Activated T-cell treated with anti-CD3 and anti-CD28 coated beads for 4 hours (primary cell): ENCODE measurements around the gene KDM2A.

ENCODE experiments used
- DNase-seq: peaks from one replicate; pipeline ENCODE4 v3.0.0-alpha.2; 2020

Gene KDM2A

GRCh38 chr11:67306769-67307544 lies 187.9 kb downstream of the KDM2A start:
- no peak for DNase-seq

GRCh38 chr11:67307545-67308001 lies 188.5 kb downstream of the KDM2A start:
- DNase-seq: no peak
